CD4-positive, alpha-beta T cell treated with Interleukin-2 at 100 ng/mL for 4 hours (primary cell): ENCODE results near the gene DNAAF2.

Experiments used
- DNase-seq: peaks from one replicate; pipeline ENCODE4 v3.0.0-alpha.2; 2020; ENCODE audit warnings: low spot score

Gene DNAAF2

DNA sequence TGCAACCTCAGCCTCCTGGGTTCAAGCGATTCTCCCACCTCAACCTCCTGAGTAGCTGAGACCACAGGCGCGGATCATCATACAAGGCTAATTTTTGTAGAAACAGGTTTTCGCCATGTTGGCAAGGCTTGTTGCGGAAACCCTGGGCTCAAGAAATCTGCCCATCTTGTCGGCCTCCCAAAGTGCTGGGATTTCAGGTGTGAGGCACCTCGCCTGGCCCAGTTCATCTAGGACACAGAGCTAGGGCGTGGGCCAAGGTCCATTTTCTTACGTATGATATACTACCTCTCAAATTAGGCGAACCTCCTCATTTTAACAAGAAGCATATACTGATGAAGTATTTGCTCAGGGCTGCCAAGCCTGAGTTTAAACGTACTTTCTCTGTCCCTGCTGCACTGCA, 51.0 kb downstream of the DNAAF2 start:
- no peak for DNase-seq

DNA sequence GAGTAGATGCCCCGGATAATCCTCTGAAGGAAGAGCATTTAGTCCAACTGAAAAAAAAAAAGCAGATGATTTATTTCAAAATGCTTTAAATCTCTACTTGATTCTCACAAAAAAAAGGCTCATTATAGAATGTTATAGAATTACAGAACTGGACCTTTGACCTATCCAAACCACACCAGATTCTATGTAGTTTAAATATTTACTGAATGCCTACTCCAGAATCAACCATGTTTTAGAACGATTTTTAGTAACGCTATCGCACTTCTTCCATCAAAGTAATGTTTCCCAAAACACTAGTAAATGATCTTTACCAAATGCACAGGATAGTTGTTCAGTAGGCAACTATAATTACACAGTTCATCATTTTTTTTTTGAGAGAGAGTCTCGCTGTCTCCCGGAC, 51.4 kb downstream of the DNAAF2 start:
- no peak for DNase-seq

DNA sequence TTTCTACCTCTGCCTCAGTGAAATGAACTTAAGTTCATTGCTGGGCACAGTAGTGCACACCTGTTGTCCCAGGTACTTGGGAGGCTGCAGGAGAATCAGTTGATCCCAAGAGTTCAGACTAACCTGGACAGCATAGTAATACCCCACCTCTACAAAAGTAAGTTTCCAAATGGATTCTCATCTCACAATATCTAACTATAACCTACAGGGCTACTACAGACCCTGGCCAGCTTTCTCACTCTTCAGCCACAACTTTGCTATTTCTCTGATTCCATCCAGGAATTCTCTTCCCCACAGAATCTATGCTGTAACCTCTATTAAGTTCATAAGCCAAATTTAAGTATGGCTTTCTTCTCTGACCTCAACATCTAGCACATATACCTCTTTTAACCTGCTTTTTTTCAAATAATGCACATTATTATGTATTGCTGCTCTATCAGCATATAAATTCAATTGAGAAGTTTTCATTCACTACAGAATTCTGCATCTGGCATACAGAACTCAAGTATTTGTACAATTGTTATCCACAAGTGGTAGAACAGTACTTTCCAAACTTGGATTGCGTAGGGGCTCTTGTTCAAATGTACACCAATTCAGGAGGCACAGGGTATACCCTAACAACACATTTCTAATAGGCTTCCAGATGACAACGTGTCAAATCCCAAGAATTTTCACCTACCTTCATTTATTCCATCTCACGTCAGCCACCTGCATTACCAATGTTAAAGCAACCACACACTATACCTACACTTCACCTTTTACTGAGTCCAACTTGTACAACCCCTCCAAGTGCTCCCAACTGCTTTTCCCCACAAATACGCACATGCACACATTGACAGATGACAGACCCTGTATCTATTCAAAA, 52.7 kb downstream of the DNAAF2 start:
- DNase-seq = no peak

DNA sequence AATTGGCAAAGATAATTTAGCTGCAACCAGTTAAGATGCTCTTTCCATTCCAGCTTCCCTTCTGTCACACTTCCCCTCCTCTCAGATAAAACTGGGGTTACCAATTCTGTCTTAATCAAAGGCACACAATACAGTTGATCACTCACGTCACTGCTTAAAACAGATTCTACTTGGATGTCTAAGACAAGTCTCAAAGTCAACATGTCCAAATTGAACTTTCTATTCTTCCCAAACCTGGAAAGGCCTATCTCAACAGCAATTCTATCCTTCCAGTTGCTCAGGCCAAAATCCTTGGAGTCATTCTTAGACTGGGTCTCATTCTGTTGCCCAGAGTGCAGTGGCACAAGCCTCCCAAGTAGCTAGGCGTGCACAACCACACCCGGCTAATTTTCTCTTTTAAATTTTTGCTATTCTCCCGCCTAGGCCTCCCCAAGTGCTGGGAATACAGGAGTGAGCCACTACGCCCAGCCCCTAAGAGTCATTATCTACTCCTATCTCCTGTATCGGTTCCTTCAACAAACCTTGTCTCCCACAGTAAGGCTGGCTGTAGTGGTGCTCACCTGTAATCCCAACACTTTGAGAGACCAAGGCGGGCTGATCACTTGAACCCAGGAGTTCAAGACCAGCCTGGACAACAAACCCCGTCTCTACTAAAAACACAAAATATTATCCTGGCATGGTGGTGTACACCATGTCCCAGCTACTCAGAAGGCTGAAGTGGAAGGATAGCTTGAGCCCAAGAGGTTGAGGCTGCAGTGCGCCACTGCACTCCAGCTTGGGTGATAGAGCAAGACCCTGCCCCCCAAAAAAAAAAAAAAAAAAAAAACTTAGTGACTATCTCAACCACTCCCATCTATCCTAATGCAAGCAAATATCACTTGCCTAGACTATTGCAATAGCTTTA, 53.6 kb downstream of the DNAAF2 start:
- DNase-seq = no peak

- DNase-seq = no peak
Measured at GRCh38 chr14:49579841-49580240, 55.2 kb downstream of the DNAAF2 start.

- no peak for DNase-seq
Measured at GRCh38 chr14:49578141-49578540, 56.9 kb downstream of the DNAAF2 start.
